ENCODE data around the gene POLK. TPM values are rescaled to one million over a fixed set of nuclear protein-coding genes. Genes with fewer than 3 reads are reported as not detected.

Gene POLK
- total and polyA plus RNA-seq, 2 of the 13 experiments (the other 11 are each of a cell fraction or from before 2014, with no cell fraction given): 8.6 to 11.7 TPM

DNA sequence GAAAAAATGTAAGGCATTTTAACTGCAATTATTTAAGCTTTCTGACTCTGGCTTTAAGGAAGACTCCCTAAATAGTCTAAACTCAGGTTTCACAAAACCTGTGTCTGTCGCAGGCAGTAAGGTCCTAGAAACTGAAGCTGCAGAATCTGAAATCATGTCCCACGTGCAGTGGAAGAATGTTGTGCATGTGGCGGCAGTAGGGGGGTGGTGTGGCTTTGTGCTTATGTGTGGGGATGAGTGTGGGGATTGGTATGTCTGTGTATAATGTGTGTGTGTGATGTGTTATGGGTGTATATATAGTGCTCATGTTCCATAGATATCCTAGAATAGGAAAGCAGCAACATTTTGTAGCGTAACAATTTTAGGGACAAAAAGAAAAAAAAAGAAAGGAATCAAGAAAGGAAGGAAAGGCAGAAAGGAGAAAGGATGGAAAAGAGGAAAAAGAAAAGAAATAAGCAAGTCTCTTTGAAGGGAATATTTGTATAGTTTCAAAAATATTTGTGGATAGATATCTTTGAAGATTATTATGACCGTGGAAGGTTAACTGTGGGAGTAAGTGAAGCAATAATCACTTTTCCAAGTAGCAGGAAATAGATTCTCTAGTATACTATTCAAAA lies 106.2 kb downstream of the POLK start (continued):
- TF ChIP-seq CCDC6 (CRISPR knock-in tag; IDR thresholded peaks at IDR 0.05) (no peak), ZNF251 (CRISPR knock-in tag; IDR thresholded peaks at IDR 0.05) (no peak), POGZ (CRISPR knock-in tag; IDR thresholded peaks at IDR 0.05) (no peak), ZNF674 (CRISPR knock-in tag; IDR thresholded peaks at IDR 0.05; ENCODE audit: low read depth) (no peak), PHF5A (CRISPR knock-in tag; IDR thresholded peaks at IDR 0.05; ENCODE audit: low read depth, unreplicated experiment) (no peak)
- TF ChIP-seq, protein P1, sequence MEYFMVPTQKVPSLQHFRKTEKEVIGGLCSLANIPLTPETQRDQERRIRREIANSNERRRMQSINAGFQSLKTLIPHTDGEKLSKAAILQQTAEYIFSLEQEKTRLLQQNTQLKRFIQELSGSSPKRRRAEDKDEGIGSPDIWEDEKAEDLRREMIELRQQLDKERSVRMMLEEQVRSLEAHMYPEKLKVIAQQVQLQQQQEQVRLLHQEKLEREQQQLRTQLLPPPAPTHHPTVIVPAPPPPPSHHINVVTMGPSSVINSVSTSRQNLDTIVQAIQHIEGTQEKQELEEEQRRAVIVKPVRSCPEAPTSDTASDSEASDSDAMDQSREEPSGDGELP (IDR thresholded peaks at IDR 0.05; ENCODE audit: borderline replicate concordance, low read depth): no peak
- TF ChIP-seq, protein P2, sequence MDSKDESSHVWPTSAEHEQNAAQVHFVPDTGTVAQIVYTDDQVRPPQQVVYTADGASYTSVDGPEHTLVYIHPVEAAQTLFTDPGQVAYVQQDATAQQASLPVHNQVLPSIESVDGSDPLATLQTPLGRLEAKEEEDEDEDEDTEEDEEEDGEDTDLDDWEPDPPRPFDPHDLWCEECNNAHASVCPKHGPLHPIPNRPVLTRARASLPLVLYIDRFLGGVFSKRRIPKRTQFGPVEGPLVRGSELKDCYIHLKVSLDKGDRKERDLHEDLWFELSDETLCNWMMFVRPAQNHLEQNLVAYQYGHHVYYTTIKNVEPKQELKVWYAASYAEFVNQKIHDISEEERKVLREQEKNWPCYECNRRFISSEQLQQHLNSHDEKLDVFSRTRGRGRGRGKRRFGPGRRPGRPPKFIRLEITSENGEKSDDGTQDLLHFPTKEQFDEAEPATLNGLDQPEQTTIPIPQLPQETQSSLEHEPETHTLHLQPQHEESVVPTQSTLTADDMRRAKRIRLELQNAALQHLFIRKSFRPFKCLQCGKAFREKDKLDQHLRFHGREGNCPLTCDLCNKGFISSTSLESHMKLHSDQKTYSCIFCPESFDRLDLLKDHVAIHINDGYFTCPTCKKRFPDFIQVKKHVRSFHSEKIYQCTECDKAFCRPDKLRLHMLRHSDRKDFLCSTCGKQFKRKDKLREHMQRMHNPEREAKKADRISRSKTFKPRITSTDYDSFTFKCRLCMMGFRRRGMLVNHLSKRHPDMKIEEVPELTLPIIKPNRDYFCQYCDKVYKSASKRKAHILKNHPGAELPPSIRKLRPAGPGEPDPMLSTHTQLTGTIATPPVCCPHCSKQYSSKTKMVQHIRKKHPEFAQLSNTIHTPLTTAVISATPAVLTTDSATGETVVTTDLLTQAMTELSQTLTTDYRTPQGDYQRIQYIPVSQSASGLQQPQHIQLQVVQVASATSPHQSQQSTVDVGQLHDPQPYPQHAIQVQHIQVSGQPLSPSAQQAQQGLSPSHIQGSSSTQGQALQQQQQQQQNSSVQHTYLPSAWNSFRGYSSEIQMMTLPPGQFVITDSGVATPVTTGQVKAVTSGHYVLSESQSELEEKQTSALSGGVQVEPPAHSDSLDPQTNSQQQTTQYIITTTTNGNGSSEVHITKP (CRISPR knock-in tag; IDR thresholded peaks at IDR 0.05; ENCODE audit: low read depth): no peak
- TF ChIP-seq, protein P3, sequence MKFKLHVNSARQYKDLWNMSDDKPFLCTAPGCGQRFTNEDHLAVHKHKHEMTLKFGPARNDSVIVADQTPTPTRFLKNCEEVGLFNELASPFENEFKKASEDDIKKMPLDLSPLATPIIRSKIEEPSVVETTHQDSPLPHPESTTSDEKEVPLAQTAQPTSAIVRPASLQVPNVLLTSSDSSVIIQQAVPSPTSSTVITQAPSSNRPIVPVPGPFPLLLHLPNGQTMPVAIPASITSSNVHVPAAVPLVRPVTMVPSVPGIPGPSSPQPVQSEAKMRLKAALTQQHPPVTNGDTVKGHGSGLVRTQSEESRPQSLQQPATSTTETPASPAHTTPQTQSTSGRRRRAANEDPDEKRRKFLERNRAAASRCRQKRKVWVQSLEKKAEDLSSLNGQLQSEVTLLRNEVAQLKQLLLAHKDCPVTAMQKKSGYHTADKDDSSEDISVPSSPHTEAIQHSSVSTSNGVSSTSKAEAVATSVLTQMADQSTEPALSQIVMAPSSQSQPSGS (CRISPR knock-in tag; IDR thresholded peaks at IDR 0.05): no peak
- TF ChIP-seq, protein P4, sequence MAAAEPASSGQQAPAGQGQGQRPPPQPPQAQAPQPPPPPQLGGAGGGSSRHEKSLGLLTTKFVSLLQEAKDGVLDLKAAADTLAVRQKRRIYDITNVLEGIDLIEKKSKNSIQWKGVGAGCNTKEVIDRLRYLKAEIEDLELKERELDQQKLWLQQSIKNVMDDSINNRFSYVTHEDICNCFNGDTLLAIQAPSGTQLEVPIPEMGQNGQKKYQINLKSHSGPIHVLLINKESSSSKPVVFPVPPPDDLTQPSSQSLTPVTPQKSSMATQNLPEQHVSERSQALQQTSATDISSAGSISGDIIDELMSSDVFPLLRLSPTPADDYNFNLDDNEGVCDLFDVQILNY (CRISPR knock-in tag; conservative IDR thresholded peaks at IDR 0.05): no peak
